ENCODE results near the gene SEMA6A. TPM values are rescaled to one million over a fixed set of nuclear protein-coding genes. Genes with fewer than 3 reads are reported as not detected.

SEMA6A gene
- total and polyA plus RNA-seq, 8 donors: 8.9 to 24.5 (median 14.1) TPM

GRCh38 chr5:116507941-116508655 is 66.5 kb downstream of the SEMA6A start:
- WGBS, 2 donors: 93 to 94% methylated on average over 10 of the region's 10 CpGs
- H3K9me3 ChIP-seq: no peaks in the 10 kb centered on the region
- H3K27ac ChIP-seq: no peak overlapping the region
- no peak for DNase-seq
- H3K4me3 ChIP-seq: no peak overlapping the region
- FAIRE-seq: no peak
- peaks cover 0 to 4% (median 0%) of the 10 kb centered on the region in 3 donors for H3K4me1 ChIP-seq
- no peak for ATAC-seq
- H3K27me3 ChIP-seq: no peaks in the 10 kb centered on the region
- H3K36me3 ChIP-seq: no peaks in the 10 kb centered on the region
- intact Hi-C loops (cut with DNase I): no loop called here
- no peak for TF ChIP-seq CTCF (IDR thresholded peaks at IDR 0.05)

- Histone ChIP-seq H3K4me1 (peaks cover 0 to 4% (median 0%) of the 10 kb centered on the region in 3 donors), H3K9me3 (no peaks in the 10 kb centered on the region), H3K36me3 (no peaks in the 10 kb centered on the region), H3K27me3 (no peaks in the 10 kb centered on the region), H3K27ac (no peak overlapping the region), H3K4me3 (no peak overlapping the region)
- DNase-seq: no peak
- 49 to 54% methylated on average over 3 of the region's 3 CpGs for WGBS, 2 donors
- intact Hi-C loops (cut with DNase I): no loop called here
- no peak for ATAC-seq
- no peak for FAIRE-seq
- TF ChIP-seq CTCF (IDR thresholded peaks at IDR 0.05): no peak
Observed at GRCh38 chr5:116507051-116507537, 67.5 kb downstream of the SEMA6A start.

- WGBS, 2 donors: 75% methylated on average over 2 of the region's 2 CpGs
- no peaks in the 10 kb centered on the region for H3K36me3 ChIP-seq
- ATAC-seq: no peak
- H3K4me3 ChIP-seq: no peak overlapping the region
- no peak for DNase-seq
- no peak overlapping the region for H3K27ac ChIP-seq
- FAIRE-seq: no peak
- no peaks in the 10 kb centered on the region for H3K27me3 ChIP-seq
- peaks cover 0 to 4% (median 0%) of the 10 kb centered on the region in 3 donors for H3K4me1 ChIP-seq
- TF ChIP-seq CTCF (IDR thresholded peaks at IDR 0.05): no peak
- no peaks in the 10 kb centered on the region for H3K9me3 ChIP-seq
- intact Hi-C loops (cut with DNase I): no loop called here
Observed at GRCh38 chr5:116506488-116506887, 68.1 kb downstream of the SEMA6A start.

GRCh38 chr5:116504593-116505166 is 69.9 kb downstream of the SEMA6A start:
- Histone ChIP-seq H3K9me3 (no peaks in the 10 kb centered on the region), H3K4me1 (no peaks in the 10 kb centered on the region), H3K27me3 (no peaks in the 10 kb centered on the region), H3K27ac (no peak overlapping the region), H3K36me3 (no peaks in the 10 kb centered on the region), H3K4me3 (no peak overlapping the region)
- intact Hi-C loops (cut with DNase I): no loop called here
- DNase-seq: no peak
- no peak for TF ChIP-seq CTCF (IDR thresholded peaks at IDR 0.05)
- FAIRE-seq: no peak
- ATAC-seq: no peak
- 88% methylated on average over 8 of the region's 8 CpGs for WGBS, 2 donors

GRCh38 chr5:116502616-116503015 is 72.0 kb downstream of the SEMA6A start:
- 53 to 67% methylated on average over 3 of the region's 3 CpGs for WGBS, 2 donors
- Histone ChIP-seq H3K4me3 (no peak overlapping the region), H3K9me3 (no peaks in the 10 kb centered on the region), H3K27me3 (no peaks in the 10 kb centered on the region), H3K4me1 (no peaks in the 10 kb centered on the region), H3K27ac (no peak overlapping the region), H3K36me3 (no peaks in the 10 kb centered on the region)
- DNase-seq (no peak), ATAC-seq (no peak), FAIRE-seq (no peak)
- intact Hi-C loops (cut with DNase I): no loop called here
- TF ChIP-seq CTCF (IDR thresholded peaks at IDR 0.05): no peak
